CD14-positive monocyte (primary cell): ENCODE results near the gene PLXNA2. TPM values are rescaled to one million over a fixed set of nuclear protein-coding genes. Genes with fewer than 3 reads are reported as not detected.

Source experiments
- DNase-seq, 3 donors: peaks; one replicate each; pipeline ENCODE4 v3.0.0-alpha.2; 2011 to 2022
- H2AFZ ChIP-seq: 2 replicates; pipeline ENCODE4 v1.6.0; 2012; ENCODE audit warnings: mild to moderate bottlenecking, low read depth, low read length, inconsistent platforms; ENCODE audit not compliant: insufficient read depth, poor library complexity, severe bottlenecking
- H3K27ac ChIP-seq, 2 donors: 1 replicate in 1 of 2; 2 replicates in 1 of 2; pipeline ENCODE4 v1.5.1; 2012 to 2013; ENCODE audit warnings: low read length in 2 of 2, control low read depth in 1 of 2, inconsistent platforms in 1 of 2, low read depth in 1 of 2, mild to moderate bottlenecking in 1 of 2
- H3K27me3 ChIP-seq, 2 donors: one replicate each; pipeline versions ENCODE4 v1.6.0 to v1.6.1; 2011 to 2013; ENCODE audit warnings: low read length in 2 of 2; ENCODE audit not compliant: control insufficient read depth in 2 of 2, insufficient read depth in 2 of 2
- H3K36me3 ChIP-seq, 2 donors: replicated peaks in 1 of 2; 1 replicate in 1 of 2; 2 replicates in 1 of 2; pipeline versions ENCODE4 v1.5.1 to v1.6.1; 2012 to 2013; ENCODE audit warnings: low read length in 2 of 2, control low read depth in 1 of 2, inconsistent platforms in 1 of 2, mild to moderate bottlenecking in 1 of 2; ENCODE audit not compliant: insufficient read depth in 2 of 2, control insufficient read depth in 1 of 2
- H3K4me1 ChIP-seq, 2 donors: 1 replicate in 1 of 2; 2 replicates in 1 of 2; pipeline versions ENCODE4 v1.5.1 to v1.6.1; 2012 to 2013; ENCODE audit warnings: low read length in 2 of 2, control low read depth in 1 of 2, inconsistent platforms in 1 of 2, mild to moderate bottlenecking in 1 of 2, moderate library complexity in 1 of 2; ENCODE audit not compliant: insufficient read depth in 2 of 2, control insufficient read depth in 1 of 2
- H3K4me2 ChIP-seq: replicated peaks from 2 replicates; pipeline ENCODE3; 2012; ENCODE audit warnings: low read length, moderate library complexity, mild to moderate bottlenecking; ENCODE audit not compliant: poor library complexity, severe bottlenecking; ENCODE audit errors: extremely low read depth
- H3K4me3 ChIP-seq, 3 experiments: fragments of 200-600 bp in 1 of 3; sonication (generic) in 1 of 3; replicated peaks in 1 of 3; 1 replicate in 2 of 3; 2 replicates in 1 of 3; pipeline ENCODE4 v1.5.1; 2011 to 2013; ENCODE audit warnings: low read length in 3 of 3, mild to moderate bottlenecking in 3 of 3, control low read depth in 2 of 3, low read depth in 2 of 3, inconsistent platforms in 1 of 3, moderate library complexity in 1 of 3
- H3K79me2 ChIP-seq: 2 replicates; pipeline ENCODE4 v1.6.0; 2012; ENCODE audit warnings: mild to moderate bottlenecking, control low read depth, inconsistent platforms, low read length, moderate library complexity; ENCODE audit not compliant: insufficient read depth
- H3K9ac ChIP-seq: 2 replicates; pipeline ENCODE4 v1.6.0; 2017; ENCODE audit warnings: low read length, mild to moderate bottlenecking; ENCODE audit not compliant: insufficient read depth, poor library complexity, severe bottlenecking
- H3K9me3 ChIP-seq, 2 donors: replicated peaks in 1 of 2; 1 replicate in 1 of 2; 2 replicates in 1 of 2; pipeline versions ENCODE4 v1.5.1 to v1.6.1; 2012 to 2013; ENCODE audit warnings: low read length in 2 of 2, control low read depth in 1 of 2; ENCODE audit not compliant: control insufficient read depth in 1 of 2, insufficient read depth in 1 of 2
- H4K20me1 ChIP-seq: 2 replicates; pipeline ENCODE4 v1.6.0; 2012; ENCODE audit warnings: mild to moderate bottlenecking, low read length, control low read depth, moderate library complexity; ENCODE audit not compliant: insufficient read depth
- H3K27ac Mint-ChIP-seq, 7 donors: one replicate each; pipeline ENCODE4 v1.8.0; 2020; ENCODE audit warnings: mild to moderate bottlenecking in 7 of 7, mixed read lengths in 7 of 7, moderate library complexity in 6 of 7, inconsistent platforms in 2 of 7
- H3K27me3 Mint-ChIP-seq, 3 donors: one replicate each; pipeline ENCODE4 v1.8.0; 2021 to 2022; ENCODE audit warnings: low read depth in 3 of 3, mild to moderate bottlenecking in 3 of 3, mixed read lengths in 3 of 3, moderate library complexity in 3 of 3, inconsistent platforms in 1 of 3
- H3K36me3 Mint-ChIP-seq, 2 donors: one replicate each; pipeline ENCODE4 v1.8.0; 2020; ENCODE audit warnings: mixed read lengths in 2 of 2, inconsistent platforms in 1 of 2, mild to moderate bottlenecking in 1 of 2
- H3K4me1 Mint-ChIP-seq: one replicate; pipeline ENCODE4 v1.8.0; 2020; ENCODE audit warnings: mild to moderate bottlenecking, mixed read lengths
- H3K4me3 Mint-ChIP-seq, 2 donors: one replicate each; pipeline ENCODE4 v1.8.0; 2020; ENCODE audit warnings: mild to moderate bottlenecking in 2 of 2, mixed read lengths in 2 of 2, moderate library complexity in 1 of 2
- H3K9me3 Mint-ChIP-seq, 7 donors: one replicate each; pipeline ENCODE4 v1.8.0; 2020 to 2022; ENCODE audit warnings: mixed read lengths in 7 of 7, mild to moderate bottlenecking in 6 of 7, moderate library complexity in 6 of 7, inconsistent platforms in 2 of 7
- CTCF ChIP-seq: fragments of 200-600 bp; IDR thresholded peaks from one replicate; pipeline ENCODE4 v1.8.0; 2022; ENCODE audit warnings: antibody characterized with exemption, mild to moderate bottlenecking
- WGBS: methylation state at CpG from one replicate; pipeline ENCODE4 v1.1.5; 2013; ENCODE audit warnings: missing lambda C conversion rate; ENCODE audit not compliant: insufficient coverage; 5-methylcytosine and 5-hydroxymethylcytosine counted together
- intact Hi-C, 2 donors: fragments of 100-400 bp; cut with micrococcal nuclease; formaldehyde crosslinking; loops; one replicate each; pipeline versions ENCODE4 v1.15.0 to v1.15.1; 2023
- polyA plus RNA-seq, 3 donors: library from polyadenylated mRNA; depleted of rRNA in 1 of 3; unstranded in 2 of 3; stranded (reverse) in 1 of 3; fragments of 300-500 nt in 2 of 3; fragments of >200 nt in 1 of 3; fragmentation: Illumina TruSeq in 2 of 3; gene quantifications; 1 replicate in 2 of 3; 2 replicates in 1 of 3; pipeline ENCODE4 v1.2.3, GENCODE V29; 2012 to 2021

Gene PLXNA2
- polyA plus RNA-seq, 3 donors = 0.75 to 2.1 (median 1.1) TPM

GRCh38 chr1:208074353-208074752 is 169.8 kb downstream of the PLXNA2 start:
- no peaks in the 10 kb centered on the region for H3K9me3 Mint-ChIP-seq
- no peak overlapping the region for H3K4me3 ChIP-seq
- H3K36me3 ChIP-seq = no peaks in the 10 kb centered on the region
- H3K9me3 ChIP-seq = no peaks in the 10 kb centered on the region
- H3K9ac ChIP-seq = no peak overlapping the region
- no peak overlapping the region for H2AFZ ChIP-seq
- H4K20me1 ChIP-seq = no peaks in the 10 kb centered on the region
- H3K4me1 Mint-ChIP-seq = peaks cover 3% of the 10 kb centered on the region
- TF ChIP-seq CTCF = no peak
- H3K27ac ChIP-seq = no peak overlapping the region
- peaks cover 0 to 4% (median 1%) of the 10 kb centered on the region in 3 donors for H3K27me3 Mint-ChIP-seq
- H3K4me2 ChIP-seq = no peak overlapping the region
- H3K27ac Mint-ChIP-seq = no peak overlapping the region
- 92% methylated on average over 5 of the region's 6 CpGs for WGBS
- no peaks in the 10 kb centered on the region for H3K27me3 ChIP-seq
- H3K36me3 Mint-ChIP-seq = no peaks in the 10 kb centered on the region
- intact Hi-C loops = no loop called here
- no peak overlapping the region for H3K4me3 Mint-ChIP-seq
- no peaks in the 10 kb centered on the region for H3K79me2 ChIP-seq
- no peak for DNase-seq
- no peaks in the 10 kb centered on the region for H3K4me1 ChIP-seq

- H3K27ac ChIP-seq = no peak overlapping the region
- no peak overlapping the region for H3K9ac ChIP-seq
- TF ChIP-seq CTCF = no peak
- H3K4me3 ChIP-seq = no peak overlapping the region
- no peaks in the 10 kb centered on the region for H3K36me3 ChIP-seq
- no peaks in the 10 kb centered on the region for H3K4me1 Mint-ChIP-seq
- 90% methylated on average over 2 of the region's 7 CpGs for WGBS
- H3K4me1 ChIP-seq = peaks cover 0 to under 1% of the 10 kb centered on the region in 2 donors
- no peaks in the 10 kb centered on the region for H3K27me3 Mint-ChIP-seq
- no peaks in the 10 kb centered on the region for H3K27me3 ChIP-seq
- intact Hi-C loops = no loop called here
- no peaks in the 10 kb centered on the region for H3K9me3 Mint-ChIP-seq
- H3K4me3 Mint-ChIP-seq = no peak overlapping the region
- DNase-seq = no peak
- peak overlapping the region in 1 of 7 donors; percentile 10 for H3K27ac Mint-ChIP-seq
- no peaks in the 10 kb centered on the region for H3K36me3 Mint-ChIP-seq
- H3K9me3 ChIP-seq = no peaks in the 10 kb centered on the region
- no peak overlapping the region for H3K4me2 ChIP-seq
- no peaks in the 10 kb centered on the region for H3K79me2 ChIP-seq
- no peak overlapping the region for H2AFZ ChIP-seq
- H4K20me1 ChIP-seq = no peaks in the 10 kb centered on the region
Measured at GRCh38 chr1:208071435-208072031, 172.7 kb downstream of the PLXNA2 start.
